ENCODE measurements around the gene SEMA7A. TPM values are rescaled to one million over a fixed set of nuclear protein-coding genes. Genes with fewer than 3 reads are reported as not detected.

Gene SEMA7A
- total RNA-seq, 1 donor from 2014 or later = 3.9 TPM

GRCh38 chr15:74423431-74424257, 10.1 kb downstream of the SEMA7A start:
- no peaks in the 10 kb centered on the region for H3K9me3 ChIP-seq
- intact Hi-C loops (cut with DNase I) = no loop called here
- H3K4me1 ChIP-seq = peaks cover 6% of the 10 kb centered on the region
- H3K27ac ChIP-seq = no peak overlapping the region
- TF ChIP-seq POLR2AphosphoS5 (IDR thresholded peaks at IDR 0.05; ENCODE audit: insufficient read depth in 1 of 2, low read depth in 1 of 2) (no peak), POLR2A (IDR thresholded peaks at IDR 0.05) (no peak)
- TF ChIP-seq, protein P1, sequence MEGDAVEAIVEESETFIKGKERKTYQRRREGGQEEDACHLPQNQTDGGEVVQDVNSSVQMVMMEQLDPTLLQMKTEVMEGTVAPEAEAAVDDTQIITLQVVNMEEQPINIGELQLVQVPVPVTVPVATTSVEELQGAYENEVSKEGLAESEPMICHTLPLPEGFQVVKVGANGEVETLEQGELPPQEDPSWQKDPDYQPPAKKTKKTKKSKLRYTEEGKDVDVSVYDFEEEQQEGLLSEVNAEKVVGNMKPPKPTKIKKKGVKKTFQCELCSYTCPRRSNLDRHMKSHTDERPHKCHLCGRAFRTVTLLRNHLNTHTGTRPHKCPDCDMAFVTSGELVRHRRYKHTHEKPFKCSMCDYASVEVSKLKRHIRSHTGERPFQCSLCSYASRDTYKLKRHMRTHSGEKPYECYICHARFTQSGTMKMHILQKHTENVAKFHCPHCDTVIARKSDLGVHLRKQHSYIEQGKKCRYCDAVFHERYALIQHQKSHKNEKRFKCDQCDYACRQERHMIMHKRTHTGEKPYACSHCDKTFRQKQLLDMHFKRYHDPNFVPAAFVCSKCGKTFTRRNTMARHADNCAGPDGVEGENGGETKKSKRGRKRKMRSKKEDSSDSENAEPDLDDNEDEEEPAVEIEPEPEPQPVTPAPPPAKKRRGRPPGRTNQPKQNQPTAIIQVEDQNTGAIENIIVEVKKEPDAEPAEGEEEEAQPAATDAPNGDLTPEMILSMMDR (IDR thresholded peaks at IDR 0.05) = no peak
- no peak overlapping the region for H3K4me3 ChIP-seq
- DNase-seq (ENCODE audit: extremely low spot score in 2 of 2) = no peak
- H3K36me3 ChIP-seq = no peaks in the 10 kb centered on the region
- no peaks in the 10 kb centered on the region for H3K27me3 ChIP-seq

DNA sequence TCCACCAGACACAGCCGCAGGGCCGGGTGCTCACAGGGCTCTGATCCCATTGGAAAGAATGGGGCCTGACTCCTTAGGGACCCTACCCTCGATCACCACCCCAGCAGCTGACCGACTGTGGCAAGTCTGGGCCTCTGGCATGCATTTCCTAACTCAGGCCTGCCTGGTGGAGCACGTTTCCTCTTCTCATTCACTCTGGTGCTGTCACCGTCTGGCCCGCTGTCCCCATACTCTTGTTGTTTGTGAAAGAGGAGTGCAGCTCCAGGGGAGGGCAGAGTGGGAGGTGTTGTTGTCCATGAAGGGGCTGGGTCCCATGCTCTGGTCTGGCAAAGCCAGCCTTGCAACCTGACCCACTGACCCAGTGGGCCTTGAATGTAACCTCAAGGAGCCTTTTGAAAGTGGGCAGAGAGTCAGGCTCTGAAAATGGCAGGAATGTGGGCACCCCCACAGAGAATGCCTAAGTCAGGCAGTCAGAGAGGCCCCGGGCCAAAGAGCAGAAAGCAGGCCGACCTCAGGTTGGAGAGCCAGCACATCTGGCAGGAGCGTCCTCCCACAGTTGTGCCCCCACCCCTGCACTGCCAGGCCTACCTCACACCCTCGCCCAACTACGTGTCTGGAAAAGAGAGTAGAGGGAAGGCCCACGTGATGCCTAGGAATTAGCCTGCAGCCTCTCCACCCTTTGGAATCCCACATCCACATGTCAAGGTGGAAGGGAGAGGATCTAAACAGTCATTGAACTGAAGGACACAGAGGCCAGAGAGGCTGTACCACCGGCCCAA, 10.9 kb downstream of the SEMA7A start:
- TF ChIP-seq POLR2AphosphoS5 (IDR thresholded peaks at IDR 0.05; ENCODE audit: insufficient read depth in 1 of 2, low read depth in 1 of 2) = no peak
- TF ChIP-seq, protein P1 (IDR thresholded peaks at IDR 0.05) = no peak
- TF ChIP-seq POLR2A (IDR thresholded peaks at IDR 0.05) = no peak
- DNase-seq (ENCODE audit: extremely low spot score in 2 of 2) = no peak
- Histone ChIP-seq H3K4me1 (peaks cover 6% of the 10 kb centered on the region), H3K36me3 (no peaks in the 10 kb centered on the region), H3K27ac (no peak overlapping the region), H3K27me3 (no peaks in the 10 kb centered on the region), H3K4me3 (no peak overlapping the region), H3K9me3 (no peaks in the 10 kb centered on the region)
- intact Hi-C loops (cut with DNase I) = no loop called here

GRCh38 chr15:74422265-74422651, 11.5 kb downstream of the SEMA7A start:
- no peak for DNase-seq (ENCODE audit: extremely low spot score in 2 of 2)

GRCh38 chr15:74421302-74422245, 12.2 kb downstream of the SEMA7A start:
- no peaks in the 10 kb centered on the region for H3K27me3 ChIP-seq
- no peak overlapping the region for H3K27ac ChIP-seq
- no peaks in the 10 kb centered on the region for H3K9me3 ChIP-seq
- TF ChIP-seq POLR2A (IDR thresholded peaks at IDR 0.05) (no peak), POLR2AphosphoS5 (IDR thresholded peaks at IDR 0.05; ENCODE audit: insufficient read depth in 1 of 2, low read depth in 1 of 2) (no peak)
- TF ChIP-seq, protein P1 (IDR thresholded peaks at IDR 0.05) = no peak
- H3K4me3 ChIP-seq = no peak overlapping the region
- peaks cover 6% of the 10 kb centered on the region for H3K4me1 ChIP-seq
- no peak for DNase-seq (ENCODE audit: extremely low spot score in 2 of 2)
- intact Hi-C loops (cut with DNase I) = no loop called here
- no peaks in the 10 kb centered on the region for H3K36me3 ChIP-seq

More at GRCh38 chr15:74422265-74422651, 11.5 kb downstream of the SEMA7A start:
- H3K36me3 ChIP-seq = no peaks in the 10 kb centered on the region
- no peak overlapping the region for H3K27ac ChIP-seq
- no peaks in the 10 kb centered on the region for H3K9me3 ChIP-seq
- no peak overlapping the region for H3K4me3 ChIP-seq
- TF ChIP-seq POLR2AphosphoS5 (IDR thresholded peaks at IDR 0.05; ENCODE audit: insufficient read depth in 1 of 2, low read depth in 1 of 2) (no peak), POLR2A (IDR thresholded peaks at IDR 0.05) (no peak)
- TF ChIP-seq, protein P1 (IDR thresholded peaks at IDR 0.05) = no peak
- intact Hi-C loops (cut with DNase I) = no loop called here
- H3K4me1 ChIP-seq = peaks cover 6% of the 10 kb centered on the region
- H3K27me3 ChIP-seq = no peaks in the 10 kb centered on the region

Data from vagina (tissue), 2 donors.